GM12891 (cell line): Measurements from ENCODE around the gene TRAPPC11.
"Not testable (repeated sequence)": the region's sequence is repeated elsewhere in the genome, so short reads cannot be mapped to it uniquely, and the experiment has no call there.

ENCODE experiments used
- POLR2A ChIP-seq: IDR thresholded peaks from 2 replicates; pipeline ENCODE4 v1.6.1; 2011; ENCODE audit warnings: low read depth, low read length, control low read depth
- POLR2AphosphoS5 ChIP-seq: IDR thresholded peaks from 2 replicates; pipeline ENCODE4 v1.6.1; 2011; ENCODE audit warnings: low read depth, low read length, control low read depth
- TAF1 ChIP-seq: IDR thresholded peaks from 2 replicates; pipeline ENCODE4 v1.6.1; 2011; ENCODE audit warnings: low read depth, low read length, control low read depth

DNA sequence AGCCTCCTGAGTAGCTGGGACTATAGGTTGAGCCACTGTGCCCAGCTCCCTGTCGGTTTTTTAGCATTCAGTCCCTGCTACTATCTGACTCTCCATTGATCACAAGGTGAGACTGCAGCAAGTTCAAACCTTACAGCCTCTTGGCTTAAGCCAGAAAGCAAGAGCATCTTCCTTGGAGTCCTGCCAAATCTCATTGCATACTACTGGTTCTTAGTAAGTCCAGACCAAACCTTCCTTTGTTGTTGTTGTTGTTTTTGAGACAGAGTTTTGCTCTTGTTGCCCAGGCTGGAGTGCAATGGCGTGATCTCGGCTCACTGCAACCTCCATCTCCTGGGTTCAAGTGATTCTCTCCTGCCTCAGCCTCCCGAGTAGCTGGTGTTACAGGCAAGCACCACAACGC is 31.8 kb upstream of the TRAPPC11 start:
- not testable (repeated sequence) for TF ChIP-seq POLR2A, POLR2AphosphoS5, TAF1
